Subcutaneous abdominal adipose tissue (tissue), 5 donors: ENCODE results near the gene SEMA6B.
"Not testable (repeated sequence)": the region's sequence is repeated elsewhere in the genome, so short reads cannot be mapped to it uniquely, and the experiment has no call there.

ENCODE experiments used
- H3K27ac ChIP-seq: one replicate; pipeline ENCODE4 v1.7.0; 2013; ENCODE audit warnings: low read depth, mild to moderate bottlenecking, inconsistent platforms, low read length, moderate library complexity
- H3K27me3 ChIP-seq, 5 donors: one replicate each; pipeline ENCODE4 v1.7.0; 2013; ENCODE audit warnings: low read length in 5 of 5, inconsistent platforms in 1 of 5; ENCODE audit not compliant: control insufficient read depth in 5 of 5, insufficient read depth in 4 of 5
- H3K36me3 ChIP-seq, 5 donors: one replicate each; pipeline ENCODE4 v1.7.0; 2013; ENCODE audit warnings: low read length in 5 of 5; ENCODE audit not compliant: control insufficient read depth in 5 of 5, insufficient read depth in 5 of 5
- H3K4me1 ChIP-seq, 5 donors: one replicate each; pipeline ENCODE4 v1.7.0; 2013; ENCODE audit warnings: low read length in 5 of 5, mild to moderate bottlenecking in 3 of 5, moderate library complexity in 1 of 5; ENCODE audit not compliant: control insufficient read depth in 5 of 5, insufficient read depth in 5 of 5
- H3K4me3 ChIP-seq, 5 donors: one replicate each; pipeline ENCODE4 v1.7.0; 2013; ENCODE audit warnings: low read length in 5 of 5, low read depth in 1 of 5
- H3K9ac ChIP-seq, 5 donors: one replicate each; pipeline ENCODE4 v1.7.0; 2013; ENCODE audit warnings: low read length in 5 of 5, mild to moderate bottlenecking in 4 of 5, moderate library complexity in 3 of 5
- H3K9me3 ChIP-seq, 5 donors: one replicate each; pipeline ENCODE4 v1.7.0; 2013; ENCODE audit warnings: low read length in 5 of 5; ENCODE audit not compliant: control insufficient read depth in 5 of 5
- donor health status: healthy.
- donor health status: healthy.
- donor health status: healthy.
- donor health status: healthy.
- donor health status: healthy.

SEMA6B gene

DNA sequence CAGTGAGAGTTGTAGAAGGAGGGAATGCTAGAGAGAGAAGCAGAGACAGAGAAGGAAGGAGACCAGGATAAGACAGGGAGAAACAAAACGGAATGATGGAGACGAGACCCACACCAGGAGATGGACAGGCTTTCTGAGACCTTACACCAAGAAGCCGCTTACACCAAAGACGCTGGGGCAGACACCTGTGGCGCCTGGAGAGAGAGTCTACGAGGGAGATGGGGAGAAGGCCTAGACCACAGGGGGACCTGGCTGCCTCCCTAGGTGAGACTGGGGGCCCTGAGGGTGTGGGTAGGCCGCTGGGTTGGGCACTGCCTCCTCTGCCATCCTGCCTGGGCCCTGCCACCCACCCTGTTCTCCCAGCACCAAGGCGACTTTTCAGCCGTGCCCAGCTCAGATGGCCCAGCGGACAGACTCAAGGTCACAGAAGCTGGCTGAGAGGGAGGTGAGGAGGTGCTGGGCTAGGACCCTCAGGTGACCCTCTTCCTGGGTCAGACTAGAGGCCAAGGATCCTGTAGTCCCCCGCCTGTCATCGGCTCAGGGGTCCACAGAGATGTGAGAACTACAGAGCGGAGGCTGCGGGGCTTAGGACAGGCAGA is 29.5 kb downstream of the SEMA6B start:
- Histone ChIP-seq H3K9me3 (no peaks in the 10 kb centered on the region), H3K36me3 (peaks cover 0 to 4% (median 0%) of the 10 kb centered on the region in 5 donors), H3K4me1 (peaks cover 0 to 25% (median 14%) of the 10 kb centered on the region in 5 donors), H3K27ac (no peak overlapping the region), H3K4me3 (no peak overlapping the region), H3K27me3 (no peaks in the 10 kb centered on the region), H3K9ac (no peak overlapping the region)

DNA sequence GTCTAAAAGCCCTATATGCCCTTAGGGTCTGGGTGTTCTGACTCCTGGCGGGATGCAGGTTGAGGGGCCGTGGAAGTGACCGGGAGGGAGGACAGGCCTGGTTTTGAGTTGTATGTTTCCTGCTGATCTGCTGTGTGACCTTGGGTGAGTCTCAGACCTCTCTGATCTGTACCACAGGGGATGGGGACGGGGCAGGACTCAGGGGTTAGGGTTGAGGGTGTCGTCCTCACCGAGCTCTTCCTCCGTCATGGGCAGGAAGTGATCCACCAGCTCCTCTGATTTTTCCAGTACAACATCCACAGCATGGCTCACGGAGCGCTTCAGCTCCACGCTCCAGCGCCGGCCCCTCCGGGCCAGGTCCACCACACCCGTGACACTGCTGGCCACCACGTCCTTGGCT is 30.6 kb downstream of the SEMA6B start:
- H3K36me3 ChIP-seq, result peaks cover 0 to 4% (median 0%) of the 10 kb centered on the region in 5 donors
- no peak overlapping the region for H3K9ac ChIP-seq
- no peak overlapping the region for H3K27ac ChIP-seq
- no peak overlapping the region for H3K4me3 ChIP-seq
- H3K27me3 ChIP-seq, result no peaks in the 10 kb centered on the region
- H3K9me3 ChIP-seq, result no peaks in the 10 kb centered on the region
- H3K4me1 ChIP-seq, result peaks cover 0 to 20% (median 10%) of the 10 kb centered on the region in 5 donors

- H3K4me3 ChIP-seq, H3K36me3 ChIP-seq: not testable (repeated sequence)
Observed at GRCh38 chr19:4527377-4527776, 32.1 kb downstream of the SEMA6B start.

GRCh38 chr19:4525563-4526002 is 33.9 kb downstream of the SEMA6B start:
- Histone ChIP-seq H3K4me1 (peaks cover 8 to 45% (median 41%) of the 10 kb centered on the region in 5 donors), H3K4me3 (peak overlapping the region in 2 of 5 donors; percentile 21 to 36), H3K9me3 (no peaks in the 10 kb centered on the region), H3K9ac (no peak overlapping the region), H3K27me3 (no peaks in the 10 kb centered on the region), H3K27ac (no peak overlapping the region), H3K36me3 (peaks cover 0 to 4% (median 0%) of the 10 kb centered on the region in 5 donors)

More at GRCh38 chr19:4527377-4527776, 32.1 kb downstream of the SEMA6B start:
- H3K4me1 ChIP-seq, result peaks cover 0 to 28% (median 25%) of the 10 kb centered on the region in 5 donors
- H3K27ac ChIP-seq, H3K27me3 ChIP-seq, H3K9ac ChIP-seq, H3K9me3 ChIP-seq: not testable (repeated sequence)

DNA sequence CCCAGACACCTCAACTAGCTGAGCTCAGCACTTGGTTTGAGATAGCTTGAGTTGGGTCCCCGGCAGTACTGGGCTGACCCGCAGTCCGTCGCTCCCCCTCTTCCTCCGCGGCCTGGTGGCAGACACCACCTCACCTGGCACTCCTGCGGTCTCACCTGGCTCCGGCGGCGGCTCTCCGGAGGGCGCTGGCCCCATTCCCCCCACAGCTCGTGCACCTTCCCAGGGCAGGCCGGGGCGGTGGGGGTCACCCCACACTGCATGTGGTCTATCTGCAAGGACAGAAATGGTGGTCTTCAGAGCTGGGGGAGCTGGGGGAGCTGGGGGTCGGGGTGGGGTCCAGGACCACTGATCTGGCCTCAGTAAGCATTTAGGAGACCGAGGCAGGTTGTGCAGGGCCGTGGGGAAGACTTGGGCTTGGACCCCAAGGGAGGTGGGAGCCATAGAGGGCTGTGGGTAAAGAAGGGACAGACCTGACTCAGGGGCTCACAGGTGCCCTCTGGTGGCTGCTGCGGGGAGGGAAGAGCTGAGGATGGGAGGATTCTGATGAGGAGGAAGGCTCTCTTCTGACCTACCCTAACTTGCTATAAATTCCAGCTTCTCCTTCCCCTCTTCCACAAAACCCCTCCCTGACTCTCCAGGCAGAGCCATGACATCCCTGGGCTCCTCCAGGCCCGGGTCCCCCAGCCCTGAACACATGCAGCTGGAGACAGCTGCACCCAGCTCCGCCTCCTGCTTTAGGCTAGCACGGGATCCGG is 34.5 kb downstream of the SEMA6B start:
- Histone ChIP-seq H3K4me1 (peaks cover 8 to 46% (median 42%) of the 10 kb centered on the region in 5 donors), H3K27ac (no peak overlapping the region), H3K9me3 (no peaks in the 10 kb centered on the region), H3K4me3 (peak overlapping the region in 2 of 5 donors; percentile 21 to 36), H3K36me3 (peaks cover 0 to 4% (median 0%) of the 10 kb centered on the region in 5 donors), H3K27me3 (no peaks in the 10 kb centered on the region), H3K9ac (no peak overlapping the region)

GRCh38 chr19:4523306-4524110 is 36.0 kb downstream of the SEMA6B start:
- Histone ChIP-seq H3K4me3 (no peak overlapping the region), H3K27ac (peak overlapping the region; percentile 98), H3K4me1 (peaks cover 14 to 61% (median 57%) of the 10 kb centered on the region in 5 donors), H3K27me3 (peaks cover 0 to 2% (median 0%) of the 10 kb centered on the region in 5 donors), H3K36me3 (peaks cover 0 to under 1% (median 0%) of the 10 kb centered on the region in 5 donors), H3K9ac (peak overlapping the region in 1 of 5 donors; percentile 66), H3K9me3 (no peaks in the 10 kb centered on the region)

GRCh38 chr19:4522291-4523002 is 37.0 kb downstream of the SEMA6B start:
- Histone ChIP-seq H3K9ac (peak overlapping the region in 4 of 5 donors; percentile 12 to 75 (median 72)), H3K4me3 (peak overlapping the region in 3 of 5 donors; percentile 36 to 57 (median 46)), H3K4me1 (peaks cover 14 to 71% (median 67%) of the 10 kb centered on the region in 5 donors), H3K27me3 (peaks cover 0 to 2% (median 0%) of the 10 kb centered on the region in 5 donors), H3K27ac (peak overlapping the region; percentile 98), H3K36me3 (peaks cover 0 to 8% (median 0%) of the 10 kb centered on the region in 5 donors), H3K9me3 (no peaks in the 10 kb centered on the region)

DNA sequence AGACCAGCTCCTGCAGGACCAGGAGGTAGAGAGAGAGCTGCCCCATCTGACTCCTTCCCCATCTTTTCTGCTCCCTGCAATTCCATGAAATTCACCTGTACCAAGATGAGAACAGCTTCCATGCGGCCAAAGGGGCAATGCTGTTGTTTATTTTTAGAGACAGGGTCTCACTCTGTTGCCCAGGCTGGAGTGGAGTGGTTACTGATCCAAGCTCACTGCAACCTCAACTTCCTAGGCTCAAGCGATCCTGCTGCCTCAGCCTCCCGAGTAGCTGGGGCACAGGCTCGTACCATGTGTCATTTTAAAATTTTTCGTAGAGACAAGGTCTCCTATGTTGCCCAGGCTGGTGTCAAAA is 37.6 kb downstream of the SEMA6B start:
- Histone ChIP-seq H3K9me3 (no peaks in the 10 kb centered on the region), H3K36me3 (peaks cover 0 to 13% (median 0%) of the 10 kb centered on the region in 5 donors), H3K4me3 (peak overlapping the region in 4 of 5 donors; percentile 33 to 57 (median 41)), H3K27me3 (peaks cover 0 to 2% (median 0%) of the 10 kb centered on the region in 5 donors), H3K4me1 (peaks cover 14 to 77% (median 71%) of the 10 kb centered on the region in 5 donors), H3K27ac (peak overlapping the region; percentile 98), H3K9ac (peak overlapping the region in 4 of 5 donors; percentile 12 to 75 (median 72))

- no peaks in the 10 kb centered on the region for H3K9me3 ChIP-seq
- peaks cover 0 to 17% (median 4%) of the 10 kb centered on the region in 5 donors for H3K36me3 ChIP-seq
- peak overlapping the region in 4 of 5 donors; percentile 33 to 57 (median 41) for H3K4me3 ChIP-seq
- H3K27ac ChIP-seq, result peak overlapping the region; percentile 98
- H3K27me3 ChIP-seq, result peaks cover 0 to 2% (median 0%) of the 10 kb centered on the region in 5 donors
- H3K4me1 ChIP-seq, result peaks cover 14 to 79% (median 75%) of the 10 kb centered on the region in 5 donors
- H3K9ac ChIP-seq, result peak overlapping the region; percentile 12 to 89 (median 74)
Observed at GRCh38 chr19:4521170-4521887, 38.2 kb downstream of the SEMA6B start.
